CD14-positive monocyte (primary cell): ENCODE data around the gene SGCD. TPM values are rescaled to one million over a fixed set of nuclear protein-coding genes. Genes with fewer than 3 reads are reported as not detected.

Experiments used
- DNase-seq, 3 donors: peaks; one replicate each; pipeline ENCODE4 v3.0.0-alpha.2; 2011 to 2022
- H2AFZ ChIP-seq: 2 replicates; pipeline ENCODE4 v1.6.0; 2012; ENCODE audit warnings: mild to moderate bottlenecking, low read depth, low read length, inconsistent platforms; ENCODE audit not compliant: insufficient read depth, poor library complexity, severe bottlenecking
- H3K27ac ChIP-seq, 2 donors: 1 replicate in 1 of 2; 2 replicates in 1 of 2; pipeline ENCODE4 v1.5.1; 2012 to 2013; ENCODE audit warnings: low read length in 2 of 2, control low read depth in 1 of 2, inconsistent platforms in 1 of 2, low read depth in 1 of 2, mild to moderate bottlenecking in 1 of 2
- H3K27me3 ChIP-seq, 2 donors: one replicate each; pipeline versions ENCODE4 v1.6.0 to v1.6.1; 2011 to 2013; ENCODE audit warnings: low read length in 2 of 2; ENCODE audit not compliant: control insufficient read depth in 2 of 2, insufficient read depth in 2 of 2
- H3K36me3 ChIP-seq, 2 donors: replicated peaks in 1 of 2; 1 replicate in 1 of 2; 2 replicates in 1 of 2; pipeline versions ENCODE4 v1.5.1 to v1.6.1; 2012 to 2013; ENCODE audit warnings: low read length in 2 of 2, control low read depth in 1 of 2, inconsistent platforms in 1 of 2, mild to moderate bottlenecking in 1 of 2; ENCODE audit not compliant: insufficient read depth in 2 of 2, control insufficient read depth in 1 of 2
- H3K4me1 ChIP-seq, 2 donors: 1 replicate in 1 of 2; 2 replicates in 1 of 2; pipeline versions ENCODE4 v1.5.1 to v1.6.1; 2012 to 2013; ENCODE audit warnings: low read length in 2 of 2, control low read depth in 1 of 2, inconsistent platforms in 1 of 2, mild to moderate bottlenecking in 1 of 2, moderate library complexity in 1 of 2; ENCODE audit not compliant: insufficient read depth in 2 of 2, control insufficient read depth in 1 of 2
- H3K4me2 ChIP-seq: replicated peaks from 2 replicates; pipeline ENCODE3; 2012; ENCODE audit warnings: low read length, moderate library complexity, mild to moderate bottlenecking; ENCODE audit not compliant: poor library complexity, severe bottlenecking; ENCODE audit errors: extremely low read depth
- H3K4me3 ChIP-seq, 3 experiments: fragments of 200-600 bp in 1 of 3; sonication (generic) in 1 of 3; replicated peaks in 1 of 3; 1 replicate in 2 of 3; 2 replicates in 1 of 3; pipeline ENCODE4 v1.5.1; 2011 to 2013; ENCODE audit warnings: low read length in 3 of 3, mild to moderate bottlenecking in 3 of 3, control low read depth in 2 of 3, low read depth in 2 of 3, inconsistent platforms in 1 of 3, moderate library complexity in 1 of 3
- H3K79me2 ChIP-seq: 2 replicates; pipeline ENCODE4 v1.6.0; 2012; ENCODE audit warnings: mild to moderate bottlenecking, control low read depth, inconsistent platforms, low read length, moderate library complexity; ENCODE audit not compliant: insufficient read depth
- H3K9ac ChIP-seq: 2 replicates; pipeline ENCODE4 v1.6.0; 2017; ENCODE audit warnings: low read length, mild to moderate bottlenecking; ENCODE audit not compliant: insufficient read depth, poor library complexity, severe bottlenecking
- H3K9me3 ChIP-seq, 2 donors: replicated peaks in 1 of 2; 1 replicate in 1 of 2; 2 replicates in 1 of 2; pipeline versions ENCODE4 v1.5.1 to v1.6.1; 2012 to 2013; ENCODE audit warnings: low read length in 2 of 2, control low read depth in 1 of 2; ENCODE audit not compliant: control insufficient read depth in 1 of 2, insufficient read depth in 1 of 2
- H4K20me1 ChIP-seq: 2 replicates; pipeline ENCODE4 v1.6.0; 2012; ENCODE audit warnings: mild to moderate bottlenecking, low read length, control low read depth, moderate library complexity; ENCODE audit not compliant: insufficient read depth
- H3K27ac Mint-ChIP-seq, 7 donors: one replicate each; pipeline ENCODE4 v1.8.0; 2020; ENCODE audit warnings: mild to moderate bottlenecking in 7 of 7, mixed read lengths in 7 of 7, moderate library complexity in 6 of 7, inconsistent platforms in 2 of 7
- H3K27me3 Mint-ChIP-seq, 3 donors: one replicate each; pipeline ENCODE4 v1.8.0; 2021 to 2022; ENCODE audit warnings: low read depth in 3 of 3, mild to moderate bottlenecking in 3 of 3, mixed read lengths in 3 of 3, moderate library complexity in 3 of 3, inconsistent platforms in 1 of 3
- H3K36me3 Mint-ChIP-seq, 2 donors: one replicate each; pipeline ENCODE4 v1.8.0; 2020; ENCODE audit warnings: mixed read lengths in 2 of 2, inconsistent platforms in 1 of 2, mild to moderate bottlenecking in 1 of 2
- H3K4me1 Mint-ChIP-seq: one replicate; pipeline ENCODE4 v1.8.0; 2020; ENCODE audit warnings: mild to moderate bottlenecking, mixed read lengths
- H3K4me3 Mint-ChIP-seq, 2 donors: one replicate each; pipeline ENCODE4 v1.8.0; 2020; ENCODE audit warnings: mild to moderate bottlenecking in 2 of 2, mixed read lengths in 2 of 2, moderate library complexity in 1 of 2
- H3K9me3 Mint-ChIP-seq, 7 donors: one replicate each; pipeline ENCODE4 v1.8.0; 2020 to 2022; ENCODE audit warnings: mixed read lengths in 7 of 7, mild to moderate bottlenecking in 6 of 7, moderate library complexity in 6 of 7, inconsistent platforms in 2 of 7
- WGBS: methylation state at CpG from one replicate; pipeline ENCODE4 v1.1.5; 2013; ENCODE audit warnings: missing lambda C conversion rate; ENCODE audit not compliant: insufficient coverage; 5-methylcytosine and 5-hydroxymethylcytosine counted together
- intact Hi-C, 2 donors: fragments of 100-400 bp; cut with micrococcal nuclease; formaldehyde crosslinking; loops; one replicate each; pipeline versions ENCODE4 v1.15.0 to v1.15.1; 2023
- polyA plus RNA-seq, 3 donors: library from polyadenylated mRNA; depleted of rRNA in 1 of 3; unstranded in 2 of 3; stranded (reverse) in 1 of 3; fragments of 300-500 nt in 2 of 3; fragments of >200 nt in 1 of 3; fragmentation: Illumina TruSeq in 2 of 3; gene quantifications; 1 replicate in 2 of 3; 2 replicates in 1 of 3; pipeline ENCODE4 v1.2.3, GENCODE V29; 2012 to 2021
- TF ChIP-seq, protein P1 (sequence below): fragments of 200-600 bp; IDR thresholded peaks from one replicate; pipeline ENCODE4 v1.8.0; 2022; ENCODE audit warnings: antibody characterized with exemption, mild to moderate bottlenecking

SGCD gene
- polyA plus RNA-seq, 3 donors: not detected

DNA sequence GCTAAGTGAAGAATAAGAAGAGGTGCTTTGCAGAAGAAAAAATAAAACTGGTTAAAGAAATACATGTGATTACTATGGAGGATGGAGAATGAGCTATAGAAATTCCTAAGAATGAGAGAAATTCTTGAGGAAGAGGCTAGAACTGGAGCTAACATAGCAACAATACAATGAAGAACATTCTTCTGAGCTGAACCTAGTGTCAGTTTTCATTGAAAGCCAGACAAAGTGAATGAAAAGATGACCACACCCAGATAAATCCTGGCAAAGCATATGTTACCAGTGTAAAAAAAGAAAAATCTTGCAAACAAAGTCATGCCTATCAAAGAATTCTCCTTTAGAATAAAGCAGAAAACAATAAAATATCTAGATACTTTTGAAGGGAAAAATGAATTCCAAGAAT, 39.6 kb downstream of the SGCD start:
- Mint-ChIP-seq H3K36me3 (no peaks in the 10 kb centered on the region), H3K4me3 (no peak overlapping the region), H3K27ac (no peak overlapping the region), H3K27me3 (peaks cover 0 to 2% (median 1%) of the 10 kb centered on the region in 3 donors), H3K4me1 (no peaks in the 10 kb centered on the region), H3K9me3 (peaks cover 0 to 4% (median 3%) of the 10 kb centered on the region in 7 donors)
- Histone ChIP-seq H3K4me2 (no peak overlapping the region), H3K27ac (no peak overlapping the region), H4K20me1 (no peaks in the 10 kb centered on the region), H2AFZ (no peak overlapping the region), H3K79me2 (no peaks in the 10 kb centered on the region), H3K4me3 (no peak overlapping the region), H3K27me3 (no peaks in the 10 kb centered on the region), H3K4me1 (no peaks in the 10 kb centered on the region), H3K36me3 (no peaks in the 10 kb centered on the region), H3K9me3 (no peaks in the 10 kb centered on the region), H3K9ac (no peak overlapping the region)
- TF ChIP-seq, protein P1, sequence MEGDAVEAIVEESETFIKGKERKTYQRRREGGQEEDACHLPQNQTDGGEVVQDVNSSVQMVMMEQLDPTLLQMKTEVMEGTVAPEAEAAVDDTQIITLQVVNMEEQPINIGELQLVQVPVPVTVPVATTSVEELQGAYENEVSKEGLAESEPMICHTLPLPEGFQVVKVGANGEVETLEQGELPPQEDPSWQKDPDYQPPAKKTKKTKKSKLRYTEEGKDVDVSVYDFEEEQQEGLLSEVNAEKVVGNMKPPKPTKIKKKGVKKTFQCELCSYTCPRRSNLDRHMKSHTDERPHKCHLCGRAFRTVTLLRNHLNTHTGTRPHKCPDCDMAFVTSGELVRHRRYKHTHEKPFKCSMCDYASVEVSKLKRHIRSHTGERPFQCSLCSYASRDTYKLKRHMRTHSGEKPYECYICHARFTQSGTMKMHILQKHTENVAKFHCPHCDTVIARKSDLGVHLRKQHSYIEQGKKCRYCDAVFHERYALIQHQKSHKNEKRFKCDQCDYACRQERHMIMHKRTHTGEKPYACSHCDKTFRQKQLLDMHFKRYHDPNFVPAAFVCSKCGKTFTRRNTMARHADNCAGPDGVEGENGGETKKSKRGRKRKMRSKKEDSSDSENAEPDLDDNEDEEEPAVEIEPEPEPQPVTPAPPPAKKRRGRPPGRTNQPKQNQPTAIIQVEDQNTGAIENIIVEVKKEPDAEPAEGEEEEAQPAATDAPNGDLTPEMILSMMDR: no peak
- intact Hi-C loops: no loop called here
- no peak for DNase-seq

DNA sequence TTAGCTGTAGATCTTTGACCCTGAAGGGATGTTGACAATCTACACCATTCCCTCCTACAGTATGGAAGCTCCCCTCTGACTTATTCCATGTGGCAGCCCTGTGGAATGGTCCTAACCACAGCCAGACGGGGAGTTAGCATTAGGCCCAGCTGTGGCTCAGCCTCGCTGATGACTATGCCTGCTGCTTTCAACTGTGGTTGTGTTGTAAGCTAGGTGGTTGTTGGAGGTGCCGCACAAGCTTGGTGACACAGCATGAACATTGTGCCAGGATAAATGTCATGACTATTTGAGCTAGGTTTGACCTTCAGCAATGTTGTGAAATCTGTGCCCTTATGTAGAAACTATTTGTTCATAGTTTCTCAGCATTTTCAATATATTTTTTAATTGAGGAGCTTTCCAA, 40.6 kb downstream of the SGCD start:
- no peak overlapping the region for H3K27ac Mint-ChIP-seq
- H3K4me2 ChIP-seq: no peak overlapping the region
- intact Hi-C loops: no loop called here
- H3K36me3 Mint-ChIP-seq: no peaks in the 10 kb centered on the region
- no peak overlapping the region for H3K9ac ChIP-seq
- H3K36me3 ChIP-seq: no peaks in the 10 kb centered on the region
- no peaks in the 10 kb centered on the region for H3K4me1 ChIP-seq
- no peaks in the 10 kb centered on the region for H3K4me1 Mint-ChIP-seq
- no peaks in the 10 kb centered on the region for H3K27me3 ChIP-seq
- H4K20me1 ChIP-seq: no peaks in the 10 kb centered on the region
- peaks cover 0 to 2% (median 1%) of the 10 kb centered on the region in 3 donors for H3K27me3 Mint-ChIP-seq
- H3K9me3 ChIP-seq: no peaks in the 10 kb centered on the region
- TF ChIP-seq, protein P1: no peak
- no peak overlapping the region for H3K4me3 ChIP-seq
- H3K79me2 ChIP-seq: no peaks in the 10 kb centered on the region
- no peak overlapping the region for H2AFZ ChIP-seq
- H3K27ac ChIP-seq: no peak overlapping the region
- WGBS: 72% methylated on average over 3 of the region's 3 CpGs
- no peak overlapping the region for H3K4me3 Mint-ChIP-seq
- peaks cover 0 to 4% (median 0%) of the 10 kb centered on the region in 7 donors for H3K9me3 Mint-ChIP-seq
- no peak for DNase-seq
